Subcutaneous adipose tissue (tissue), 4 donors: ENCODE data around the gene MBNL2. TPM values are rescaled to one million over a fixed set of nuclear protein-coding genes. Genes with fewer than 3 reads are reported as not detected.

Experiments
- CTCF ChIP-seq: fragments of 450-650 bp; IDR thresholded peaks from one replicate; pipeline ENCODE4 v1.5.1; 2016; ENCODE audit warnings: low read depth, mild to moderate bottlenecking, control low read depth, antibody characterized with exemption, moderate library complexity
- total RNA-seq, 4 donors: library from RNA; depleted of rRNA; stranded (reverse); fragments of >200 nt; gene quantifications; one replicate each; pipeline ENCODE4 v1.1.0, GENCODE V29; 2016

Gene MBNL2
- total RNA-seq, 4 donors from 2014 or later: 83.9 to 141 (median 91.2) TPM

- no peak for TF ChIP-seq CTCF
Measured at GRCh38 chr13:97267418-97268059, 45.4 kb downstream of the MBNL2 start.

- no peak for TF ChIP-seq CTCF
Measured at GRCh38 chr13:97268772-97269171, 46.6 kb downstream of the MBNL2 start.

- no peak for TF ChIP-seq CTCF
Measured at GRCh38 chr13:97269603-97270002, 47.5 kb downstream of the MBNL2 start.

- no peak for TF ChIP-seq CTCF
Measured at GRCh38 chr13:97272526-97272925, 50.4 kb downstream of the MBNL2 start.

GRCh38 chr13:97273341-97273831 is 51.3 kb downstream of the MBNL2 start:
- no peak for TF ChIP-seq CTCF

- TF ChIP-seq CTCF: no peak
Measured at GRCh38 chr13:97274829-97275649, 52.9 kb downstream of the MBNL2 start.

GRCh38 chr13:97275776-97276501 is 53.8 kb downstream of the MBNL2 start:
- TF ChIP-seq CTCF: no peak
